ENCODE results near the gene IFNA4.
"Not testable (repeated sequence)": the region's sequence is repeated elsewhere in the genome, so short reads cannot be mapped to it uniquely, and the experiment has no call there.

Gene IFNA4

DNA sequence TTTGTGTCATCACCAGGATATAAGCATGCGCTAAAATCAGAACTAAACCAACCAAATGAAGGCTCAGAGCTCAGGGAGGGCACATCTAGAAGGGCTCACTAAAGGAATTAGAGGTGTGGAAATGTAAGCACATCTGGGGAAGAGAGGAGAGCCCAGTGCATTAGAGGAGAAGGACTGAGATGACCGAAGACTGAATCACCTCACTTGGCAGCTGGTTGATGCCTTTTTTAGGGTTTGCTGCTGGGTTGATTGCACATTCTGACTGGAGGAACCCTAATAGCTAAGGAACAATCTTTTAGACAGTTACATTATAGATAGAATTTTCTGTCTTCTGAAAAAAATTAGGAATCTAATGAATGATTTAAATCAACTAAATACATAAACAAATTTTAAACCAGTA is 12.7 kb downstream of the IFNA4 start:
- Histone ChIP-seq H4K8ac (ENCODE audit: low read depth, low read length) (no peak overlapping the region), H3K36me3 (ENCODE audit: control insufficient read depth in 1 of 2, insufficient read depth in 2 of 2, low read length in 2 of 2) (no peaks in the 10 kb centered on the region), H3K18ac (ENCODE audit: low read length) (no peak overlapping the region), H3K14ac (ENCODE audit: low read length) (no peak overlapping the region), H2BK5ac (ENCODE audit: low read depth, low read length, poor library complexity) (no peak overlapping the region), H2AFZ (ENCODE audit: insufficient read depth, low read length, poor library complexity) (no peak overlapping the region), H3K27ac (ENCODE audit: low read depth, low read length) (no peak overlapping the region), H3K79me2 (ENCODE audit: control insufficient read depth, insufficient read depth, low read length, poor library complexity) (no peaks in the 10 kb centered on the region), H4K12ac (ENCODE audit: low read depth, low read length) (no peak overlapping the region), H4K91ac (ENCODE audit: low read depth, low read length) (no peak overlapping the region), H2BK120ac (ENCODE audit: insufficient read depth, low read length, poor library complexity) (no peak overlapping the region), H3K79me1 (ENCODE audit: low read length) (no peaks in the 10 kb centered on the region), H3K4me1 (ENCODE audit: control insufficient read depth in 1 of 2, insufficient read depth in 2 of 2, low read length in 2 of 2) (no peaks in the 10 kb centered on the region), H3K27me3 (ENCODE audit: insufficient read depth, low read length) (no peaks in the 10 kb centered on the region), H3K4me3 (ENCODE audit: low read depth, low read length) (no peak overlapping the region), H3K4ac (ENCODE audit: low read depth, low read length) (no peak overlapping the region), H3K23ac (ENCODE audit: low read length) (no peak overlapping the region), H3K9me3 (ENCODE audit: insufficient read depth, low read depth, low read length) (no peaks in the 10 kb centered on the region), H2AK5ac (ENCODE audit: low read length) (no peak overlapping the region), H3K4me2 (ENCODE audit: low read length) (no peak overlapping the region), H2BK12ac (ENCODE audit: low read length) (no peak overlapping the region), H3K9ac (ENCODE audit: low read length) (no peak overlapping the region)
- WGBS (ENCODE audit: extremely low coverage, insufficient coverage, insufficient read length) = no CpG with 5 or more reads among the region's 2 CpGs
- no peak for DNase-seq

GRCh38 chr9:21172156-21172555 is 15.2 kb downstream of the IFNA4 start:
- Histone ChIP-seq H4K8ac (ENCODE audit: low read depth, low read length) (no peak overlapping the region), H3K4me1 (ENCODE audit: control insufficient read depth in 1 of 2, insufficient read depth in 2 of 2, low read length in 2 of 2) (no peaks in the 10 kb centered on the region), H4K91ac (ENCODE audit: low read depth, low read length) (no peak overlapping the region), H4K12ac (ENCODE audit: low read depth, low read length) (no peak overlapping the region), H3K9me3 (ENCODE audit: insufficient read depth, low read depth, low read length) (no peaks in the 10 kb centered on the region), H2BK5ac (ENCODE audit: low read depth, low read length, poor library complexity) (no peak overlapping the region), H2BK120ac (ENCODE audit: insufficient read depth, low read length, poor library complexity) (no peak overlapping the region), H3K79me1 (ENCODE audit: low read length) (no peaks in the 10 kb centered on the region), H3K4me3 (ENCODE audit: low read depth, low read length) (no peak overlapping the region), H2AFZ (ENCODE audit: insufficient read depth, low read length, poor library complexity) (no peak overlapping the region), H3K36me3 (ENCODE audit: control insufficient read depth in 1 of 2, insufficient read depth in 2 of 2, low read length in 2 of 2) (no peaks in the 10 kb centered on the region), H2BK12ac (ENCODE audit: low read length) (no peak overlapping the region), H3K18ac (ENCODE audit: low read length) (no peak overlapping the region), H3K4ac (ENCODE audit: low read depth, low read length) (no peak overlapping the region), H3K14ac (ENCODE audit: low read length) (no peak overlapping the region), H3K23ac (ENCODE audit: low read length) (no peak overlapping the region), H3K27me3 (ENCODE audit: insufficient read depth, low read length) (no peaks in the 10 kb centered on the region), H3K27ac (ENCODE audit: low read depth, low read length) (no peak overlapping the region), H3K4me2 (ENCODE audit: low read length) (no peak overlapping the region), H3K79me2 (ENCODE audit: control insufficient read depth, insufficient read depth, low read length, poor library complexity) (no peaks in the 10 kb centered on the region), H2AK5ac (ENCODE audit: low read length) (no peak overlapping the region), H3K9ac (ENCODE audit: low read length) (no peak overlapping the region)
- WGBS (ENCODE audit: extremely low coverage, insufficient coverage, insufficient read length) = no CpG with 5 or more reads among the region's 3 CpGs
- peak; percentile 60 to 85 for DNase-seq

GRCh38 chr9:21171351-21171750 is 16.0 kb downstream of the IFNA4 start:
- no peak overlapping the region for H3K4me3 ChIP-seq (ENCODE audit: low read depth, low read length)
- H2AFZ ChIP-seq (ENCODE audit: insufficient read depth, low read length, poor library complexity) = no peak overlapping the region
- H3K9me3 ChIP-seq (ENCODE audit: insufficient read depth, low read depth, low read length) = no peaks in the 10 kb centered on the region
- no peak overlapping the region for H3K18ac ChIP-seq (ENCODE audit: low read length)
- H3K9ac ChIP-seq (ENCODE audit: low read length) = no peak overlapping the region
- peak; percentile 26 to 90 for DNase-seq
- no peak overlapping the region for H3K14ac ChIP-seq (ENCODE audit: low read length)
- no peak overlapping the region for H3K4ac ChIP-seq (ENCODE audit: low read depth, low read length)
- no peak overlapping the region for H4K91ac ChIP-seq (ENCODE audit: low read depth, low read length)
- H2BK12ac ChIP-seq (ENCODE audit: low read length) = no peak overlapping the region
- H3K23ac ChIP-seq (ENCODE audit: low read length) = no peak overlapping the region
- no CpG with 5 or more reads among the region's 1 CpG for WGBS (ENCODE audit: extremely low coverage, insufficient coverage, insufficient read length)
- no peak overlapping the region for H2AK5ac ChIP-seq (ENCODE audit: low read length)
- no peak overlapping the region for H4K8ac ChIP-seq (ENCODE audit: low read depth, low read length)
- H3K79me2 ChIP-seq (ENCODE audit: control insufficient read depth, insufficient read depth, low read length, poor library complexity) = no peaks in the 10 kb centered on the region
- no peak overlapping the region for H2BK5ac ChIP-seq (ENCODE audit: low read depth, low read length, poor library complexity)
- no peaks in the 10 kb centered on the region for H3K36me3 ChIP-seq (ENCODE audit: control insufficient read depth in 1 of 2, insufficient read depth in 2 of 2, low read length in 2 of 2)
- H3K27ac ChIP-seq (ENCODE audit: low read depth, low read length) = no peak overlapping the region
- H3K4me1 ChIP-seq (ENCODE audit: control insufficient read depth in 1 of 2, insufficient read depth in 2 of 2, low read length in 2 of 2) = no peaks in the 10 kb centered on the region
- H3K27me3 ChIP-seq (ENCODE audit: insufficient read depth, low read length) = no peaks in the 10 kb centered on the region
- H4K12ac ChIP-seq (ENCODE audit: low read depth, low read length) = no peak overlapping the region
- no peak overlapping the region for H2BK120ac ChIP-seq (ENCODE audit: insufficient read depth, low read length, poor library complexity)
- H3K79me1 ChIP-seq (ENCODE audit: low read length) = no peaks in the 10 kb centered on the region
- H3K4me2 ChIP-seq (ENCODE audit: low read length) = no peak overlapping the region

GRCh38 chr9:21166560-21166959 is 20.8 kb downstream of the IFNA4 start, which contains the start of gene IFNA21:
Gene IFNA21, minus strand, starts transcription at chr9:21166660. Its CDS starts 48 bp downstream, at chr9:21166612.
- not testable (repeated sequence) for H3K4ac ChIP-seq (ENCODE audit: low read depth, low read length); H4K12ac ChIP-seq (ENCODE audit: low read depth, low read length); H3K79me1 ChIP-seq (ENCODE audit: low read length); H2BK120ac ChIP-seq (ENCODE audit: insufficient read depth, low read length, poor library complexity); H2BK12ac ChIP-seq (ENCODE audit: low read length); H3K4me2 ChIP-seq (ENCODE audit: low read length); H3K14ac ChIP-seq (ENCODE audit: low read length); H4K8ac ChIP-seq (ENCODE audit: low read depth, low read length); H3K4me1 ChIP-seq (ENCODE audit: control insufficient read depth in 1 of 2, insufficient read depth in 2 of 2, low read length in 2 of 2); H3K27me3 ChIP-seq (ENCODE audit: insufficient read depth, low read length); H3K27ac ChIP-seq (ENCODE audit: low read depth, low read length); DNase-seq; H3K18ac ChIP-seq (ENCODE audit: low read length); H3K9ac ChIP-seq (ENCODE audit: low read length); H3K9me3 ChIP-seq (ENCODE audit: insufficient read depth, low read depth, low read length); H3K23ac ChIP-seq (ENCODE audit: low read length); H3K79me2 ChIP-seq (ENCODE audit: control insufficient read depth, insufficient read depth, low read length, poor library complexity); H2AFZ ChIP-seq (ENCODE audit: insufficient read depth, low read length, poor library complexity); H4K91ac ChIP-seq (ENCODE audit: low read depth, low read length); H2AK5ac ChIP-seq (ENCODE audit: low read length); H2BK5ac ChIP-seq (ENCODE audit: low read depth, low read length, poor library complexity); H3K4me3 ChIP-seq (ENCODE audit: low read depth, low read length); H3K36me3 ChIP-seq (ENCODE audit: control insufficient read depth in 1 of 2, insufficient read depth in 2 of 2, low read length in 2 of 2)
- WGBS (ENCODE audit: extremely low coverage, insufficient coverage, insufficient read length) = no CpG with 5 or more reads among the region's 2 CpGs
